ENCODE results near the gene BRD9.

The BRD9 gene

GRCh38 chr5:861442-862366 lies 30.9 kb downstream of the BRD9 start:
- no peak overlapping the region for H3K4me2 ChIP-seq (ENCODE audit: low read length)
- no peaks in the 10 kb centered on the region for H3K27me3 ChIP-seq (ENCODE audit: low read depth, low read length)
- H3K79me2 ChIP-seq (ENCODE audit: low read length), result no peaks in the 10 kb centered on the region
- H3K27ac ChIP-seq (ENCODE audit: low read length), result no peak overlapping the region
- H3K9ac ChIP-seq (ENCODE audit: low read length), result no peak overlapping the region
- TF ChIP-seq CTCF (IDR thresholded peaks at IDR 0.05; ENCODE audit: low read depth, low read length) (no peak), EZH2phosphoT487 (IDR thresholded peaks at IDR 0.05; ENCODE audit: low read depth) (no peak)
- H3K36me3 ChIP-seq (replicated peaks; ENCODE audit: low read depth, low read length), result no peaks in the 10 kb centered on the region
- H3K4me1 ChIP-seq (ENCODE audit: low read length), result no peaks in the 10 kb centered on the region
- no peaks in the 10 kb centered on the region for H3K9me3 ChIP-seq (ENCODE audit: insufficient read depth, low read length)
- no peaks in the 10 kb centered on the region for H4K20me1 ChIP-seq (ENCODE audit: insufficient read depth, low read length)
- no peak overlapping the region for H3K4me3 ChIP-seq (ENCODE audit: low read length)
- H2AFZ ChIP-seq (ENCODE audit: low read depth, low read length), result no peak overlapping the region

- Histone ChIP-seq H3K79me2 (ENCODE audit: low read length) (no peaks in the 10 kb centered on the region), H3K27ac (ENCODE audit: low read length) (no peak overlapping the region), H3K4me1 (ENCODE audit: low read length) (no peaks in the 10 kb centered on the region), H3K9me3 (ENCODE audit: insufficient read depth, low read length) (no peaks in the 10 kb centered on the region), H4K20me1 (ENCODE audit: insufficient read depth, low read length) (no peaks in the 10 kb centered on the region), H3K9ac (ENCODE audit: low read length) (no peak overlapping the region), H3K4me2 (ENCODE audit: low read length) (no peak overlapping the region), H3K36me3 (replicated peaks; ENCODE audit: low read depth, low read length) (no peaks in the 10 kb centered on the region), H3K4me3 (ENCODE audit: low read length) (no peak overlapping the region), H2AFZ (ENCODE audit: low read depth, low read length) (no peak overlapping the region), H3K27me3 (ENCODE audit: low read depth, low read length) (no peaks in the 10 kb centered on the region)
- TF ChIP-seq CTCF (IDR thresholded peaks at IDR 0.05; ENCODE audit: low read depth, low read length), result no peak
- TF ChIP-seq EZH2phosphoT487 (IDR thresholded peaks at IDR 0.05; ENCODE audit: low read depth), result no peak
Measured at GRCh38 chr5:860506-861150, 32.0 kb downstream of the BRD9 start.

- H3K36me3 ChIP-seq (replicated peaks; ENCODE audit: low read depth, low read length), result no peaks in the 10 kb centered on the region
- H3K9ac ChIP-seq (ENCODE audit: low read length), result no peak overlapping the region
- no peak for TF ChIP-seq EZH2phosphoT487 (IDR thresholded peaks at IDR 0.05; ENCODE audit: low read depth)
- no peak for TF ChIP-seq CTCF (IDR thresholded peaks at IDR 0.05; ENCODE audit: low read depth, low read length)
- no peak overlapping the region for H3K4me2 ChIP-seq (ENCODE audit: low read length)
- no peak overlapping the region for H3K27ac ChIP-seq (ENCODE audit: low read length)
- no peaks in the 10 kb centered on the region for H3K27me3 ChIP-seq (ENCODE audit: low read depth, low read length)
- H4K20me1 ChIP-seq (ENCODE audit: insufficient read depth, low read length), result no peaks in the 10 kb centered on the region
- no peak overlapping the region for H3K4me3 ChIP-seq (ENCODE audit: low read length)
- H2AFZ ChIP-seq (ENCODE audit: low read depth, low read length), result no peak overlapping the region
- no peaks in the 10 kb centered on the region for H3K9me3 ChIP-seq (ENCODE audit: insufficient read depth, low read length)
- H3K79me2 ChIP-seq (ENCODE audit: low read length), result no peaks in the 10 kb centered on the region
- no peaks in the 10 kb centered on the region for H3K4me1 ChIP-seq (ENCODE audit: low read length)
Measured at GRCh38 chr5:859798-860296, 32.8 kb downstream of the BRD9 start.

GRCh38 chr5:859391-859790 lies 33.2 kb downstream of the BRD9 start:
- H3K27me3 ChIP-seq (ENCODE audit: low read depth, low read length), result no peaks in the 10 kb centered on the region
- no peak for TF ChIP-seq CTCF (IDR thresholded peaks at IDR 0.05; ENCODE audit: low read depth, low read length)
- TF ChIP-seq EZH2phosphoT487 (IDR thresholded peaks at IDR 0.05; ENCODE audit: low read depth), result no peak
- H2AFZ ChIP-seq (ENCODE audit: low read depth, low read length), result no peak overlapping the region
- no peak overlapping the region for H3K9ac ChIP-seq (ENCODE audit: low read length)
- H3K4me2 ChIP-seq (ENCODE audit: low read length), result no peak overlapping the region
- H3K9me3 ChIP-seq (ENCODE audit: insufficient read depth, low read length), result no peaks in the 10 kb centered on the region
- no peaks in the 10 kb centered on the region for H3K4me1 ChIP-seq (ENCODE audit: low read length)
- no peak overlapping the region for H3K4me3 ChIP-seq (ENCODE audit: low read length)
- H4K20me1 ChIP-seq (ENCODE audit: insufficient read depth, low read length), result no peaks in the 10 kb centered on the region
- H3K79me2 ChIP-seq (ENCODE audit: low read length), result no peaks in the 10 kb centered on the region
- H3K36me3 ChIP-seq (replicated peaks; ENCODE audit: low read depth, low read length), result no peaks in the 10 kb centered on the region
- H3K27ac ChIP-seq (ENCODE audit: low read length), result no peak overlapping the region
